ENCODE results near the gene RBKS. TPM values are rescaled to one million over a fixed set of nuclear protein-coding genes. Genes with fewer than 3 reads are reported as not detected.

Gene RBKS
- total and polyA plus RNA-seq, 5 donors from 2014 or later: 3.7 to 25.3 (median 4.0) TPM

GRCh38 chr2:27814758-27815157 is 75.4 kb downstream of the RBKS start:
- H3K9me3 Mint-ChIP-seq: no peaks in the 10 kb centered on the region
- no peak overlapping the region for H3K4me3 ChIP-seq (ENCODE audit: low read depth, low read length)
- peaks cover 0 to 4% (median 0%) of the 10 kb centered on the region in 4 donors for H3K4me1 Mint-ChIP-seq
- DNase-seq (no peak), ATAC-seq (ENCODE audit: low read depth in 2 of 2) (no peak)
- H3K27ac ChIP-seq (ENCODE audit: insufficient read depth, low read length, poor library complexity, severe bottlenecking): no peak overlapping the region
- peaks cover 4% of the 10 kb centered on the region for H3K36me3 Mint-ChIP-seq
- no peak overlapping the region for H3K27ac Mint-ChIP-seq
- H3K27me3 Mint-ChIP-seq: no peaks in the 10 kb centered on the region
- H3K36me3 ChIP-seq (ENCODE audit: control insufficient read depth, insufficient read depth, low read length): no peaks in the 10 kb centered on the region
- no peaks in the 10 kb centered on the region for H3K9me3 ChIP-seq (ENCODE audit: control insufficient read depth in 2 of 2, low read length in 2 of 2)
- H3K27me3 ChIP-seq (ENCODE audit: control insufficient read depth, insufficient read depth, low read length): no peaks in the 10 kb centered on the region
- H3K4me3 Mint-ChIP-seq: no peak overlapping the region
- no peaks in the 10 kb centered on the region for H3K4me1 ChIP-seq (ENCODE audit: control insufficient read depth, insufficient read depth, low read length, poor library complexity, severe bottlenecking)

- Histone ChIP-seq H3K27me3 (ENCODE audit: control insufficient read depth, insufficient read depth, low read length) (no peaks in the 10 kb centered on the region), H3K4me3 (ENCODE audit: low read depth, low read length) (no peak overlapping the region), H3K4me1 (ENCODE audit: control insufficient read depth, insufficient read depth, low read length, poor library complexity, severe bottlenecking) (no peaks in the 10 kb centered on the region), H3K27ac (ENCODE audit: insufficient read depth, low read length, poor library complexity, severe bottlenecking) (no peak overlapping the region), H3K9me3 (ENCODE audit: control insufficient read depth in 2 of 2, low read length in 2 of 2) (no peaks in the 10 kb centered on the region), H3K36me3 (ENCODE audit: control insufficient read depth, insufficient read depth, low read length) (no peaks in the 10 kb centered on the region)
- ATAC-seq (ENCODE audit: low read depth in 2 of 2) (no peak), DNase-seq (no peak)
- Mint-ChIP-seq H3K36me3 (no peaks in the 10 kb centered on the region), H3K4me1 (peaks cover 0 to 4% (median 0%) of the 10 kb centered on the region in 4 donors), H3K4me3 (no peak overlapping the region), H3K9me3 (no peaks in the 10 kb centered on the region), H3K27me3 (no peaks in the 10 kb centered on the region), H3K27ac (no peak overlapping the region)
Measured at GRCh38 chr2:27811768-27812167, 78.4 kb downstream of the RBKS start.

GRCh38 chr2:27810455-27810854 is 79.7 kb downstream of the RBKS start:
- no peak overlapping the region for H3K27ac Mint-ChIP-seq
- no peaks in the 10 kb centered on the region for H3K4me1 ChIP-seq (ENCODE audit: control insufficient read depth, insufficient read depth, low read length, poor library complexity, severe bottlenecking)

GRCh38 chr2:27809761-27810241 is 80.4 kb downstream of the RBKS start:
- no peaks in the 10 kb centered on the region for H3K4me1 ChIP-seq (ENCODE audit: control insufficient read depth, insufficient read depth, low read length, poor library complexity, severe bottlenecking)
- ATAC-seq (ENCODE audit: low read depth in 2 of 2) (no peak), DNase-seq (no peak)
- H3K27me3 ChIP-seq (ENCODE audit: control insufficient read depth, insufficient read depth, low read length): no peaks in the 10 kb centered on the region
- H3K27ac ChIP-seq (ENCODE audit: insufficient read depth, low read length, poor library complexity, severe bottlenecking): no peak overlapping the region
- peaks cover 0 to 4% (median 0%) of the 10 kb centered on the region in 4 donors for H3K4me1 Mint-ChIP-seq
- H3K9me3 Mint-ChIP-seq: no peaks in the 10 kb centered on the region
- H3K27me3 Mint-ChIP-seq: no peaks in the 10 kb centered on the region
- H3K36me3 ChIP-seq (ENCODE audit: control insufficient read depth, insufficient read depth, low read length): no peaks in the 10 kb centered on the region
- no peak overlapping the region for H3K27ac Mint-ChIP-seq
- H3K9me3 ChIP-seq (ENCODE audit: control insufficient read depth in 2 of 2, low read length in 2 of 2): no peaks in the 10 kb centered on the region
- no peaks in the 10 kb centered on the region for H3K36me3 Mint-ChIP-seq
- H3K4me3 ChIP-seq (ENCODE audit: low read depth, low read length): no peak overlapping the region
- H3K4me3 Mint-ChIP-seq: no peak overlapping the region

More at GRCh38 chr2:27810455-27810854, 79.7 kb downstream of the RBKS start:
- Histone ChIP-seq H3K27ac (ENCODE audit: insufficient read depth, low read length, poor library complexity, severe bottlenecking) (no peak overlapping the region), H3K4me3 (ENCODE audit: low read depth, low read length) (no peak overlapping the region), H3K36me3 (ENCODE audit: control insufficient read depth, insufficient read depth, low read length) (no peaks in the 10 kb centered on the region), H3K27me3 (ENCODE audit: control insufficient read depth, insufficient read depth, low read length) (no peaks in the 10 kb centered on the region), H3K9me3 (ENCODE audit: control insufficient read depth in 2 of 2, low read length in 2 of 2) (no peaks in the 10 kb centered on the region)
- H3K4me3 Mint-ChIP-seq: no peak overlapping the region
- peaks cover 0 to 4% (median 0%) of the 10 kb centered on the region in 4 donors for H3K4me1 Mint-ChIP-seq
- no peaks in the 10 kb centered on the region for H3K9me3 Mint-ChIP-seq
- DNase-seq: no peak
- ATAC-seq (ENCODE audit: low read depth in 2 of 2): no peak
- no peaks in the 10 kb centered on the region for H3K36me3 Mint-ChIP-seq
- H3K27me3 Mint-ChIP-seq: no peaks in the 10 kb centered on the region

- ATAC-seq (ENCODE audit: low read depth in 2 of 2) (no peak), DNase-seq (no peak)
- no peak overlapping the region for H3K27ac Mint-ChIP-seq
- no peaks in the 10 kb centered on the region for H3K36me3 Mint-ChIP-seq
- Histone ChIP-seq H3K4me3 (ENCODE audit: low read depth, low read length) (no peak overlapping the region), H3K27me3 (ENCODE audit: control insufficient read depth, insufficient read depth, low read length) (no peaks in the 10 kb centered on the region), H3K9me3 (ENCODE audit: control insufficient read depth in 2 of 2, low read length in 2 of 2) (no peaks in the 10 kb centered on the region), H3K4me1 (ENCODE audit: control insufficient read depth, insufficient read depth, low read length, poor library complexity, severe bottlenecking) (no peaks in the 10 kb centered on the region), H3K36me3 (ENCODE audit: control insufficient read depth, insufficient read depth, low read length) (no peaks in the 10 kb centered on the region), H3K27ac (ENCODE audit: insufficient read depth, low read length, poor library complexity, severe bottlenecking) (no peak overlapping the region)
- H3K9me3 Mint-ChIP-seq: no peaks in the 10 kb centered on the region
- H3K4me1 Mint-ChIP-seq: peaks cover 0 to 4% (median 0%) of the 10 kb centered on the region in 4 donors
- no peak overlapping the region for H3K4me3 Mint-ChIP-seq
- no peaks in the 10 kb centered on the region for H3K27me3 Mint-ChIP-seq
Measured at GRCh38 chr2:27808984-27809383, 81.2 kb downstream of the RBKS start.

GRCh38 chr2:27808418-27808817 is 81.8 kb downstream of the RBKS start:
- no peak overlapping the region for H3K27ac Mint-ChIP-seq
- H3K27ac ChIP-seq (ENCODE audit: insufficient read depth, low read length, poor library complexity, severe bottlenecking): no peak overlapping the region
- H3K9me3 Mint-ChIP-seq: no peaks in the 10 kb centered on the region
- no peaks in the 10 kb centered on the region for H3K36me3 ChIP-seq (ENCODE audit: control insufficient read depth, insufficient read depth, low read length)
- H3K4me3 ChIP-seq (ENCODE audit: low read depth, low read length): no peak overlapping the region
- H3K36me3 Mint-ChIP-seq: no peaks in the 10 kb centered on the region
- H3K4me1 Mint-ChIP-seq: peaks cover 0 to 4% (median 0%) of the 10 kb centered on the region in 4 donors
- no peaks in the 10 kb centered on the region for H3K27me3 ChIP-seq (ENCODE audit: control insufficient read depth, insufficient read depth, low read length)
- no peak for DNase-seq
- no peaks in the 10 kb centered on the region for H3K27me3 Mint-ChIP-seq
- H3K9me3 ChIP-seq (ENCODE audit: control insufficient read depth in 2 of 2, low read length in 2 of 2): no peaks in the 10 kb centered on the region
- no peaks in the 10 kb centered on the region for H3K4me1 ChIP-seq (ENCODE audit: control insufficient read depth, insufficient read depth, low read length, poor library complexity, severe bottlenecking)
- no peak overlapping the region for H3K4me3 Mint-ChIP-seq
- ATAC-seq (ENCODE audit: low read depth in 2 of 2): no peak

GRCh38 chr2:27807476-27807875 is 82.7 kb downstream of the RBKS start:
- no peaks in the 10 kb centered on the region for H3K27me3 ChIP-seq (ENCODE audit: control insufficient read depth, insufficient read depth, low read length)
- H3K4me3 ChIP-seq (ENCODE audit: low read depth, low read length): no peak overlapping the region
- no peaks in the 10 kb centered on the region for H3K36me3 Mint-ChIP-seq
- no peaks in the 10 kb centered on the region for H3K9me3 ChIP-seq (ENCODE audit: control insufficient read depth in 2 of 2, low read length in 2 of 2)
- no peaks in the 10 kb centered on the region for H3K36me3 ChIP-seq (ENCODE audit: control insufficient read depth, insufficient read depth, low read length)
- no peak for ATAC-seq (ENCODE audit: low read depth in 2 of 2)
- no peaks in the 10 kb centered on the region for H3K9me3 Mint-ChIP-seq
- peaks cover 0 to 4% (median 0%) of the 10 kb centered on the region in 4 donors for H3K4me1 Mint-ChIP-seq
- H3K27ac Mint-ChIP-seq: peak overlapping the region in 1 of 3 donors; percentile 10
- DNase-seq: peak in 2 of 3 donors; percentile 4 to 18
- no peaks in the 10 kb centered on the region for H3K27me3 Mint-ChIP-seq
- H3K4me1 ChIP-seq (ENCODE audit: control insufficient read depth, insufficient read depth, low read length, poor library complexity, severe bottlenecking): no peaks in the 10 kb centered on the region
- no peak overlapping the region for H3K27ac ChIP-seq (ENCODE audit: insufficient read depth, low read length, poor library complexity, severe bottlenecking)
- H3K4me3 Mint-ChIP-seq: no peak overlapping the region

- Mint-ChIP-seq H3K4me3 (no peak overlapping the region), H3K27ac (no peak overlapping the region)
Measured at GRCh38 chr2:27806311-27807059, 83.7 kb downstream of the RBKS start.

More at GRCh38 chr2:27806311-27807059, 83.7 kb downstream of the RBKS start:
- no peaks in the 10 kb centered on the region for H3K36me3 Mint-ChIP-seq
- Histone ChIP-seq H3K9me3 (ENCODE audit: control insufficient read depth in 2 of 2, low read length in 2 of 2) (no peaks in the 10 kb centered on the region), H3K36me3 (ENCODE audit: control insufficient read depth, insufficient read depth, low read length) (no peaks in the 10 kb centered on the region), H3K4me3 (ENCODE audit: low read depth, low read length) (no peak overlapping the region), H3K27ac (ENCODE audit: insufficient read depth, low read length, poor library complexity, severe bottlenecking) (no peak overlapping the region), H3K4me1 (ENCODE audit: control insufficient read depth, insufficient read depth, low read length, poor library complexity, severe bottlenecking) (no peaks in the 10 kb centered on the region), H3K27me3 (ENCODE audit: control insufficient read depth, insufficient read depth, low read length) (no peaks in the 10 kb centered on the region)
- no peaks in the 10 kb centered on the region for H3K27me3 Mint-ChIP-seq
- H3K4me1 Mint-ChIP-seq: no peaks in the 10 kb centered on the region
- ATAC-seq (ENCODE audit: low read depth in 2 of 2): no peak
- DNase-seq: no peak
- H3K9me3 Mint-ChIP-seq: no peaks in the 10 kb centered on the region

Data from CD4-positive, CD25-positive, alpha-beta regulatory T cell (primary cell).